ENCODE data around the gene FUS. TPM values are rescaled to one million over a fixed set of nuclear protein-coding genes. Genes with fewer than 3 reads are reported as not detected.
"Not testable (repeated sequence)": the region's sequence is repeated elsewhere in the genome, so short reads cannot be mapped to it uniquely, and the experiment has no call there.

FUS gene
- total RNA-seq, 4 donors from 2014 or later: 91.8 to 125 (median 109) TPM

GRCh38 chr16:31135535-31136286 is 44.2 kb upstream of the FUS start, which contains the start of gene PRSS8:
Gene PRSS8 (minus strand): TSS chr16:31135727. CDS start chr16:31135498, 229 bp downstream.
- Histone ChIP-seq H3K27me3 (peaks cover 0 to 19% of the 10 kb centered on the region in 2 donors), H3K36me3 (peaks cover 0 to 27% (median 0%) of the 10 kb centered on the region in 3 donors), H3K9me3 (no peaks in the 10 kb centered on the region), H3K4me1 (peaks cover 0 to 24% (median 0%) of the 10 kb centered on the region in 4 donors), H3K4me3 (peak within 1 kb of the TSS in 1 of 4 donors; percentile 25), H3K27ac (peak within 1 kb of the TSS in 1 of 4 donors; percentile 76)
- TF ChIP-seq EP300 (IDR thresholded peaks at IDR 0.05) (no peak), CTCF (IDR thresholded peaks at IDR 0.05) (no peak), POLR2A (IDR thresholded peaks at IDR 0.05) (no peak)
- WGBS, 2 donors: 48 to 51% methylated on average over 22 of the region's 22 CpGs
- no peak for DNase-seq (ENCODE audit: low spot score in 2 of 2)

- H3K36me3 ChIP-seq: peaks cover 0 to 22% (median 0%) of the 10 kb centered on the region in 3 donors
- TF ChIP-seq POLR2A (IDR thresholded peaks at IDR 0.05): no peak
- TF ChIP-seq CTCF (IDR thresholded peaks at IDR 0.05): no peak
- no peak for TF ChIP-seq EP300 (IDR thresholded peaks at IDR 0.05)
- peaks cover 0 to 19% of the 10 kb centered on the region in 2 donors for H3K27me3 ChIP-seq
- H3K4me3 ChIP-seq: no peak overlapping the region
- no peaks in the 10 kb centered on the region for H3K9me3 ChIP-seq
- no peak overlapping the region for H3K27ac ChIP-seq
- no peak for DNase-seq (ENCODE audit: low spot score in 2 of 2)
- 89 to 91% methylated on average over 6 of the region's 6 CpGs for WGBS, 2 donors
- peaks cover 0 to 30% (median 2%) of the 10 kb centered on the region in 4 donors for H3K4me1 ChIP-seq
Measured at GRCh38 chr16:31136287-31136662, 43.7 kb upstream of the FUS start.

GRCh38 chr16:31136822-31137499 is 43.0 kb upstream of the FUS start:
- H3K27ac ChIP-seq; DNase-seq (ENCODE audit: low spot score in 2 of 2); H3K4me3 ChIP-seq; H3K9me3 ChIP-seq: not testable (repeated sequence)
- peaks cover 0 to 19% of the 10 kb centered on the region in 2 donors for H3K27me3 ChIP-seq
- H3K36me3 ChIP-seq: peaks cover 0 to 15% (median 0%) of the 10 kb centered on the region in 3 donors
- peaks cover 0 to 37% (median 7%) of the 10 kb centered on the region in 4 donors for H3K4me1 ChIP-seq
- WGBS, 2 donors: 89 to 91% methylated on average over 20 of the region's 20 CpGs

GRCh38 chr16:31138621-31139578 is 41.0 kb upstream of the FUS start:
- TF ChIP-seq CTCF (IDR thresholded peaks at IDR 0.05) (no peak), EP300 (IDR thresholded peaks at IDR 0.05) (peak in 1 of 2 donors; percentile 24)
- H3K9me3 ChIP-seq: no peaks in the 10 kb centered on the region
- peaks cover 0 to 44% (median 12%) of the 10 kb centered on the region in 4 donors for H3K4me1 ChIP-seq
- peak overlapping the region in 3 of 4 donors; percentile 52 to 71 (median 57) for H3K27ac ChIP-seq
- no peak for DNase-seq (ENCODE audit: low spot score in 2 of 2)
- WGBS, 2 donors: 44 to 54% methylated on average over 21 to 27 of the region's 27 CpGs
- H3K27me3 ChIP-seq: peaks cover 0 to 19% of the 10 kb centered on the region in 2 donors
- peak overlapping the region in 1 of 4 donors; percentile 25 for H3K4me3 ChIP-seq
- H3K36me3 ChIP-seq: no peaks in the 10 kb centered on the region

- WGBS, 2 donors: 90 to 95% methylated on average over 9 of the region's 9 CpGs
- Histone ChIP-seq H3K4me3 (peak overlapping the region in 1 of 4 donors; percentile 64), H3K27ac (peak overlapping the region; percentile 72 to 89 (median 84)), H3K4me1 (peaks cover 0 to 33% (median 12%) of the 10 kb centered on the region in 4 donors)
- not testable (repeated sequence) for H3K36me3 ChIP-seq; H3K27me3 ChIP-seq; DNase-seq (ENCODE audit: low spot score in 2 of 2); H3K9me3 ChIP-seq
Measured at GRCh38 chr16:31141071-31141469, 38.9 kb upstream of the FUS start.

Data from tibial nerve (tissue), 4 donors.